CD4-positive, alpha-beta T cell treated with Interleukin-15 for 4 hours (primary cell): ENCODE data around the gene CABLES1.
"Not testable (repeated sequence)": the region's sequence is repeated elsewhere in the genome, so short reads cannot be mapped to it uniquely, and the experiment has no call there.

Experiments used
- DNase-seq: peaks from one replicate; pipeline ENCODE4 v3.0.0-alpha.2; 2020; ENCODE audit warnings: low spot score

The CABLES1 gene

GRCh38 chr18:23239885-23240608 lies 104.8 kb downstream of the CABLES1 start:
- DNase-seq, result no peak

- no peak for DNase-seq
Measured at GRCh38 chr18:23240609-23240930, 105.3 kb downstream of the CABLES1 start.

- DNase-seq, result not testable (repeated sequence)
Measured at GRCh38 chr18:23241833-23242496, 106.7 kb downstream of the CABLES1 start.

DNA sequence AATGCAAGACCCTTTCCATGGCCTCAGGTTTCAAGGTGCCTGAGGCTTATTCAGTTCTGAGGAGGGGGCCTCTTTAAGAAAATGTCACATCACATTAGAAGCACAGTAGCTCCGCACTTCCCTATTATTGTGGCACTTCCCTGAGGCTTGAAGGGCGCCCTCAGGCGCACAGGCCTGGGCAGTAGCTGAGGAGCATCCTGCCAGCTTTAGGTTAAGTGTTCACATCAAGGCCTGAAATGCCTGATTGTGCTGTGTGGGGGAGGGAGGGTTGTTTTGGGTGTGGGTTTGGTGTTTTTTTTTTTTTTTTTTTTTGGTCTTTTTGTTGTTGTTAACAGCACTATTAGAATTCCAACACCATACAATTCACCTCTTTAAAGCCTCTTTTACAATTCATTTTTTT lies 107.9 kb downstream of the CABLES1 start:
- DNase-seq, result no peak

DNA sequence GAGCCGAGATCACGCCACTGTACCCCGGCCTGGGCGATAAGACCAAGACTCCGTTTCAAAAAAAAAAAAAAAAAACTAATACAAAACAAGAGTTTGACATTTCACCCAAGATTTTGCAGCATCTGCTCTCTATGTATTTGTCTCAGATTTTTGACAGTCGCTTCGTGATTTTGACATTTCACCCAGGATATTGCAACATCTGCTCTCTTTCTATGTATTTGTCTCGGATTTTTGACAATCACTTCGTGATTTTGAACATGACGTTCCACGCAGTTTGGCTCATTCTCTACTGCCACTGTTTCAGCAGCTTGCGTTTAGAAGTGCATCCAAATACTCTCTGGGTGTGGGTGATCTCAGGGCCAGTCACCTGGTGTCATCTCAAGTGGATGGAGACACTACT lies 108.5 kb downstream of the CABLES1 start:
- DNase-seq, result no peak

- no peak for DNase-seq
Measured at GRCh38 chr18:23244401-23244800, 109.1 kb downstream of the CABLES1 start.

- no peak for DNase-seq
Measured at GRCh38 chr18:23245461-23245860, 110.2 kb downstream of the CABLES1 start.

- no peak for DNase-seq
Measured at GRCh38 chr18:23247331-23247730, 112.0 kb downstream of the CABLES1 start.

DNA sequence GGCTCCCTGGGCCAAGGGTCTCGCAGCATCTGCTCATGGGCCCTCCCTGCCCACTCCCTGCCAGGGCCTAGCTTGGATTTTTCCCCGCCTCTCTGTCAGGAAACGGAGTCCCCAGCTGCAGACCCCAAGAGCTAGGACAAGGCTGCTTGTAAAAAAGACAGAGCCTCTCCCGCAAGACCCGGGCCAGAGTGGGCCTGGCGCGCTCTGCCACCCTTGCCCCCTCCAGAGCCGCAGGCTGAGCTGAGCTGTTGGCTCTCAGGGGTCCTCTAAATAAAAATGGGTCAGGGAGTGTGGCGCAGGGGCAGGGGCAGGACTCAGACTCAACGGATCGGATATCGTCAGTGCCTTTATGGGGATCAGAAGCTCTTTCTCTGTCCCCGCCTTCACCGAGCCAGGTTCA lies 112.6 kb downstream of the CABLES1 start:
- DNase-seq, result no peak

DNA sequence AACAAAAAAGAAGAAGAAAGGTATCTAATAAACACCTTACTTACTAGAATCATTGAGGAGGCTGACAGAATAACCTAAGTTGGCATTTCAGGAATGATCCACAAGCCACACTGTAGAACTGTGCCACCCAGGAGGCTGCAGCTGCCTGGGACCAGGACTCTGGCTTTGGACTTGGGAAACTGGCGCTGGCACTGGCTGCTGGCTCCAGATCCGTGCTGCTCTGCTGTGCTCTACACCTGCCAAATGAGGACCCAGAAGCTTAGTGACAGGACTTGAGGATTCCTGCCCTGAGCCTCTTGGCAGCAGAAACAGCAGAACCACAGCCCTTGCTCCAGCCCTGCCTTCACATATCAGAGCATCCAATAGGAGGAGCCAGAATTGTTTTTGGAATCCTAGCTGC lies 113.5 kb downstream of the CABLES1 start:
- no peak for DNase-seq

GRCh38 chr18:23249348-23249747 lies 114.1 kb downstream of the CABLES1 start:
- DNase-seq, result no peak

- DNase-seq, result no peak
Measured at GRCh38 chr18:23250893-23251656, 115.8 kb downstream of the CABLES1 start.

GRCh38 chr18:23253630-23254029 lies 118.3 kb downstream of the CABLES1 start:
- DNase-seq, result no peak

- DNase-seq, result no peak
Measured at GRCh38 chr18:23257137-23257536, 121.9 kb downstream of the CABLES1 start.

DNA sequence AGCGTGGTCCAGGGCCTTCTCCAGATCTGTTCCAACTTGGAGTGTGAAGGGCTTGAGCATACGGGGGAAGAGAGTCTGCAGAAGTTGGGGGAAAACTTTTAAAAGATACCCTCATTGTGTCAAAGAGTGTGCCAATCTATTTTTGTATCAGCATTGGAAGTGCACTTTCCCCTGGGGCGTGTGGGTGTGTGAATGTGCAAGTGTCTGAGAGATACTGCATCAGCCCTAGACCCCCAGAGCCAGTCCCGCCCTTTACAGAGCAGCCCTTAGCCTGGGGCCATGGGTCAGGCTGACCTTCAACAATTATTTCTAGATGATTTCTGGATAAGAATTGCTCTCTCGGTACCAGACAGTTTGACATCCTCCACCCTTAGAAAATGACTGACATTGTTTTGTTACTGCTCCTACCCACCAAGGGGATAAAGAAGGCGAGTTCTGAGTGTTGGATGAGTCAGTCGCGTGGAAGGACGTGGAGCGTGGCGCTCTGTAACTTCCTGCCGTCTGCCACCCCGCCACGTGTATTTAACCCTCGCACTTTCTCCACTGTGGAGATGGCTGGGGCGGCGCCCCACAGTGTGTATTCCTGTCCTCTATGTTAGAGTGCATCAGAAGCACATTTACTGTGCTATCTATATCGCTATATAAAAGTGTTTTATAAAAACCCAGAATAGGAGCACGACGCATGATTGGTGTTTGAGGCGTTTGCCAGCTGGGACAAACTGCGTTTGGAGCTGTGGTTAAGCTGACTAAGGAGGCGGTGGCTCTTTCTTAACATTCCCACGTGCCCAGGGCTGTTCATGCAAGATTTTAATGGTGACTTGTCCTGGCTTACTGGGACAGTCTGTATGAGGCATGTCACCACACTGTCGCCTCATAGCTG lies 122.6 kb downstream of the CABLES1 start:
- no peak for DNase-seq

- no peak for DNase-seq
Measured at GRCh38 chr18:23258566-23259469, 123.5 kb downstream of the CABLES1 start.

GRCh38 chr18:23259701-23260681 lies 124.7 kb downstream of the CABLES1 start:
- DNase-seq, result no peak

DNA sequence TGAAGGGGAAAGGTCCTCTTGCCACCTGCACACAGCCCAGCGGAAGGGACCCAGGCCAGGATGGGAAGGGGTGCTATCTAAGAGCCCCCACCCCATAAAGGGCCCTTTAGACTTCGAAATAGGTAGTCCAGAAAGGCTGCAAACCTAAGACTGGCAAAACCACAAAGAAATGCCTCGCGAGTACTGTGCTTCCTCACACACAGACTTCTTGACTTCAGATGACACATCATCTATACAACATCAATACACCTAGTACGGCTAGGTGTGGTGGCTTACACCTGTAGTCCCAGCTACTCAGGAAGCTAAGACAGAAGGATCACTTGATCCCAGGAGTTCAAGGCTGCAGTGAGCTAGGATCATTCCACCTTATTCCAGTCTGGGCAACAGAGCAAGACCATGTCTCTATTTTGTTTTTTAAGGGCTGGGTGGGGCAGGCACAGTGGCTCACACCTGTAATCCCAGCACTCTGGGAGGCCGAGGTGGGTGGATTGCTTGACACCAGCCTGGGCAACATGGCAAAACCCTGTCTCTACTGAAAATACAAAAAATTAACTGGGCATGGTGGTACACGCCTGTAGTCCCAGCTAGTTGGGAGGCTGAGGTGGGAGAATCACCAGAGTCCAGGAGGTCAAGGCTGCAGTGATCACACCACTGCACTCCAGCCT lies 125.8 kb downstream of the CABLES1 start:
- DNase-seq, result no peak

DNA sequence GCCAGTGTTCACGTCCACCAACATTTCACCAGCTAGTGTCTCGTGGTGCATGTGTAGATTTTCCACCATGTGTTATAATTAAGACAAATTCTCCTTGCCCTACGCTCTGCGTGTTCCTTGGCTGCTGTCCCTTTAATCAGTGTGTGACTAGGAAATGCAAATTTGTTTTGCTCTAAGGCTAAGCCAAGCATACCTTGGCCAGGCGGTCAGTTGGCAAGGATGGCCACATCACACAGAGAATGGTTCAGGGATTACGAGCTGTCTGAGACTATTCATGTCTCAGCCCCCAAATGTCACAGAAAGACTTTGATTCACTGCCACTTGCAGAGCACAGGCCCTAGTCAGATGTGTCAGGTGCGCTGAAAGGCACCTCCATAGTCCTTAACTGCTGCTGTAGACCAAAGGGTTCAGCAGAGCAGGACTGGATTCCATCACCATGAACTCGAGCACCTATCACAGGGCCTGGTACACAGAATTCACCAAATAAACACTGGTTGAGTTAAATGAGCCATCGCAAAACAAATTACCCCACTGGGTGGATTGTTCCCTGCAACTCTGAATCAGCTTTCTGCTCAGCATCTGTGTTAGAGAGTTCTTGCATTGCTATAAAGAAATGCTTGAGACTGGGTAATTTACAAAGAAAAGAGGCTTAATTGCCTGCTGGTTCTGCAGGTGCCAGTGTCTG lies 128.4 kb downstream of the CABLES1 start:
- no peak for DNase-seq
